ENCODE results near the gene SLC48A1.

GRCh38 chr12:47783024-47783755 is 10.2 kb downstream of the SLC48A1 start:
- TF ChIP-seq EP300 (IDR thresholded peaks at IDR 0.05; ENCODE audit: borderline replicate concordance in 1 of 2, control insufficient read depth in 1 of 2, low read depth in 2 of 2, low read length in 2 of 2) (no peak), FOXM1 (IDR thresholded peaks at IDR 0.05; ENCODE audit: low read depth, low read length) (no peak), EZH2 (IDR thresholded peaks at IDR 0.05; ENCODE audit: borderline replicate concordance, control insufficient read depth, low read depth, low read length) (no peak), NFIC (IDR thresholded peaks at IDR 0.05; ENCODE audit: low read depth, low read length) (no peak), POLR2A (IDR thresholded peaks at IDR 0.05; ENCODE audit: low read depth, low read length) (no peak), TAF1 (IDR thresholded peaks at IDR 0.05; ENCODE audit: borderline replicate concordance, low read depth, low read length) (no peak), EGR1 (IDR thresholded peaks at IDR 0.05; ENCODE audit: borderline replicate concordance in 1 of 2, low read depth in 2 of 2, low read length in 2 of 2) (no peak), NR2C1 (IDR thresholded peaks at IDR 0.05) (no peak)
